Daoy (cell line): ENCODE measurements around the gene PAX8. TPM values are rescaled to one million over a fixed set of nuclear protein-coding genes. Genes with fewer than 3 reads are reported as not detected.

ENCODE experiments used
- DNase-seq: peaks from one replicate; pipeline ENCODE4 v3.0.0-alpha.2; 2015; ENCODE audit warnings: low read depth
- total RNA-seq: library from RNA; depleted of rRNA; stranded (reverse); fragments of >200 nt; shearing (Covaris generic); gene quantifications from 2 replicates; pipeline ENCODE4 v1.2.3, GENCODE V29; 2014; rRNA removed

The PAX8 gene
- total RNA-seq, 1 experiment from 2014 or later: 0.17 TPM

- no peak for DNase-seq
Measured at GRCh38 chr2:113169002-113169530, 109.7 kb downstream of the PAX8 start.

- no peak for DNase-seq
Measured at GRCh38 chr2:113167962-113168340, 110.8 kb downstream of the PAX8 start.

- DNase-seq: no peak
Measured at GRCh38 chr2:113167115-113167932, 111.4 kb downstream of the PAX8 start.

- no peak for DNase-seq
Measured at GRCh38 chr2:113166187-113166645, 112.5 kb downstream of the PAX8 start.

Other genes with a start within 250 kb of the PAX8 start
- not detected in 2 replicates for gene IL36B, start 226.1 kb downstream of the PAX8 start, total RNA-seq
- gene IL36RN, start 219.7 kb downstream of the PAX8 start, total RNA-seq: not detected in 2 replicates
- not detected in 2 replicates for gene IL1F10, start 211.0 kb downstream of the PAX8 start, total RNA-seq
- not detected in 2 replicates for gene IL1RN, start 151.3 kb downstream of the PAX8 start, total RNA-seq
- gene PSD4, start 105.0 kb downstream of the PAX8 start, total RNA-seq: 7.5 and 13.3 TPM in 2 replicates
- 42.5 and 58.1 TPM in 2 replicates for gene ZNG1B, start 158.8 kb upstream of the PAX8 start, total RNA-seq
- 0.11 TPM in 1 of 2 replicates, not detected in the other for gene FOXD4L1, start 219.7 kb upstream of the PAX8 start, total RNA-seq